GM18870 (cell line): ENCODE measurements around the gene SNX14.

Source experiments
- ATAC-seq: cut with Tn5 transposase; IDR thresholded peaks from one replicate; pipeline ENCODE4 v1.9.1; 2021; ENCODE audit warnings: moderate library complexity; ENCODE audit not compliant: unreplicated experiment

Gene SNX14

DNA sequence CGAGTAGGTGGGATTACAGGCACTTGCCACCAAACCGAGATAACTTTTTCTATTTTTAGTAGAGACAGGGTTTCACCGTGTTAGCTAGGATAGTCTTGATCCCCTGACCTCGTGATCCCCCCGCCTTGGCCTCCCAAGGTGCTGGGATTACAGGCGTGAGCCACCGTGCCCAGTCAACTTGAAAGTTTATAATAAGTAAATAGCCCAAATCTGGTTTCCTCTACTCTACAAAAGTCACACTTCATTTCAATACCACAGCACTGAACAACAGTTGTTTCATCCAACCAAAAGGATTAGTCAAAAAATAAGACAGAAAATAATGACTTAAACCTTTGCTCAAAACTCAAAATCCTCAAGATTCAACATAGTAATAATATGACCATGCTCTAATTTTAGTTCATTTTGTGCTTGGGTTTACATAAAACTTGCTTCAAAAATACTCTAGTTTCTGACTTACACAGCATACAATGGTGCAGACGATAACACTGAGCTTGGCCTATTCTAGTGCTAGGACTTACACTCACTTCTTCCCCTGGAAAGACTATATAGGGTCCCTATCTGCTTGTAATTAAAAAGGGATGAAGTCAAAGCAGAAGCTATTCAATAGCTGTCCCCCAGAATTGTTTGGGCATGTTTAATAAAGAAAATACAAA, 87.1 kb downstream of the SNX14 start:
- ATAC-seq = no peak

DNA sequence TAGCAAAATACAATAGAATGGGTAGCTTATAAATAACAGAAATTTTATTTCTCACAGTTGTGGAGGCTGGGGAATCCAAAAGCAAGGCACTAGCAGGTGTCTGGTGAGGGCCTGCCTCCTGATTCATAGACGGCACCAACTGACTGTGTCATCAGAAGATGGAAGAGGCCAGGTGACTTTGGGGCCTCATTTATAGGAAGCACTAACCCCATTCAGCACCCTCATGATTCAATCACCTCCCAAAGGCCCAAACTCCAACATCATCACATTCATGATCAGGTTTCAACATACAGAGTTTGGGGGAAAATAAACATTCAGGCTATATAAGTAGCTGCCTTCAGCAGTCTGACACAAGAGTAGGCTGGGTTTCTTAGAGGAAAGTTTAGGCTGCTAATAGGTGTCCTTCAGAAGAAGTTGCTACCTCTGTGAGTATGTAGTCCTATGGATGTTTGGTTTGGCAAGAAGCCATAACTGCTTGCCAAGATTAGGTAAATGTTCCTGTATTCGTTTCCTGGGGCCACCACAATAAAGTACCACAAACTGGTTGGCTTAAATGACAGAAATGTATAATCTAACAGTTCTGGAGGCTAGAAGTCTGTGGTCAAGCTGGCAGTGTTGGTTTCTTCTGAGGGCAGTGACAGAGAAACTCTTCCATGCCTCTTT, 94.9 kb downstream of the SNX14 start:
- no peak for ATAC-seq

DNA sequence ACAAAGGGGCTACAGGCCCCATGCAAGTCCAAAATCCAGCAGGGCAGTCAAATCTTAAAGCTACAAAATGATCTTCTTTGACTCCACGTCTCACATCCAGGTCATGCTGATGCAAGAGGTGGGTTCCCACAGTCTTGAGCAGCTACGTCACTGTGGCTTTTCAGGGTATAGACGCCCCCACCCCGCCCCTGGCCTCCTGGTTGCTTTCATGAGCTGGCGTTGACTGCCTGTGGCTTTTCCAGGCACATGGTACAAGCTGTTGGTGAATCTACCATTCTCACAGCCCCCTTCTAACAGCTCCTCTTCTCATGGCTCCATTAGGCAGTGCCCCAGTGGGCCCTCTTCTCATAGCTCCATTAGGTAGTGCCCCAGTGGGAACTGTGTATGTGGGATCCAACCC, 96.8 kb downstream of the SNX14 start:
- ATAC-seq = no peak

DNA sequence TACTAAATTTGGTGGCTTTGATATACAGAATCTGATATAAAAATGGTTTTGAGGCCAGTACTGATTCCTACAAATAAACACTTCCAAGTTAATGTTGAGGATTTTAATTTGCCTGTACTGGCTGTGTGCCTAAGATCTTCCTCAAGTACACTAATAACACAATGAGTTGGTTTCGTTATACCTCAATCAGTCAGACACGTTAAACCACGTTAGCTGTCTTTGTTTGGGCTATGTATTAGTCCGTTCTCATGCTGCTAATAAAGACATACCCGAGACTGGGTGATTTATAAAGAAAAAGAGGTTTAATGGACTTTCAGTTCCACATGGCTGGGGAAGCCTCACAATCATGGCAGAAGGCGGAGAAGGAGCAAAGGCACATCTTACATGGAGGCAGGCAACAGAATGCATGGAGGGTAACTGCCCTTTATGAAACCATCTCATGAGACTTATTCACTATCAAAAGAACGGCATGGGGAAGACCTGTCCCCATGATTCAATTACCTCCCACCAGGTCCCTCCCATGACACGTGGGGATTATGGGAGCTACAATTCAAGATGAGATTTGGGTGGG, 97.6 kb downstream of the SNX14 start:
- no peak for ATAC-seq

DNA sequence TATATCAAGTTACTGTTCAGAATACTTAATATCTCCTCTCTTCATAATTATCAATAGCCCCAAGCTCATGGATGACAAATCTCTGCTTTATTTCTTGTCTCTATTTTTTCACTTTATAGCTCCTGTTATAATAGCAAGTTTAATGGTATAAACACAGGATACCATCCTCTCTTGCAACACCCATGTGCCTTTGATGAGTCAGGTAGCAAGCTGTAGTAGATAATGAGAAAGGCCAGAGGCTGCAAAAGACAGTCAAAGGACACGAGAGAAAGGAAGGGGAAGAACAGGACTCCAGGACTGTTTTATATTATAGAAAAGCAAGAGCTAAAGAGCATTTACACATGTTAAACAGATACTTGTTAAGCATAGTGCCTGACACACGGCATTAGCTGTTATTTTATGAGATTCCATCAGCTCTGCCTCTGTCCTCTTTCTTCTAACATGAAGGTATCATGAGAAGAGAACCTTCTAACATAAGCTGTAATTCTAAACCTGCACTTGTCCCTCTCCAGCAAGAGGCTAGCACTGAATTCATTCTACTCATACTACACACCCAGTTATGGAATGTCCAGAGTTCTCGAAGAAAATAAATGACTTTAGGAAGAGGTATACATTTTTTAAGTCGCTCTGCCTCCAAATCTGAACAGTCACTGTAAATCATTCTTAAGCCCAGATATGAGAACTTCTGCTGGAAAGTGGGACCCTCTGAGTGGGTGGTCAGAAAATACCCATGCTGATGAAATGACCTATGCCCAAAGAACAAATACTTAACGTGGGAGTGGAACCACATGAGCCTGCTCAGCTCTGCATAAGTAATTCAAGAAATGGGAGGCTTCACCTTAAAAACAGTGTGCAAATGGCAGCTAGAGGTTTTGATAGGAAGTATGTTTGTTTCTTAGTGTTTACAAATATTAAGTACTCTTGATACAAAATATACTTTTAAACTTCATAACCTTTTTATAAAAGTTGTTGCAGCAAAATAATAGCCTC, 98.8 kb downstream of the SNX14 start:
- no peak for ATAC-seq

DNA sequence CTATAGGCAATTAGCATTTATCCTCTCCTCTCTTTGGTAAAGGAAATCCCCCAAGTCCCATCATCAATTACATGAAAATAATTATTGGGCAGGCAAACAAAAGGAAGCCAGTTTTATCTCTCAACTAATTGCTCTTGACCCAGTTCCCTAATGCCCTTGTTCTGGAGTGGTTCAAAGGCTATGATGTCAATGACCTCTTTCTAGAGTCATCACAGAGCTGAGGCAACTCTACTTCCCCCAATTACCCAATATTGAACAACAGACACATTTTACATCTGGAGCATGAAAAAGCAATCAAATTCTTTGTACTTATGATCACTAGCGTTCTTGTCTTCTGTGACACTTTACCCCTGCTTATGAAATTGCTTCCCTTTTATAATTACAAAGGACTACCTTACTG, 100.3 kb downstream of the SNX14 start:
- no peak for ATAC-seq

DNA sequence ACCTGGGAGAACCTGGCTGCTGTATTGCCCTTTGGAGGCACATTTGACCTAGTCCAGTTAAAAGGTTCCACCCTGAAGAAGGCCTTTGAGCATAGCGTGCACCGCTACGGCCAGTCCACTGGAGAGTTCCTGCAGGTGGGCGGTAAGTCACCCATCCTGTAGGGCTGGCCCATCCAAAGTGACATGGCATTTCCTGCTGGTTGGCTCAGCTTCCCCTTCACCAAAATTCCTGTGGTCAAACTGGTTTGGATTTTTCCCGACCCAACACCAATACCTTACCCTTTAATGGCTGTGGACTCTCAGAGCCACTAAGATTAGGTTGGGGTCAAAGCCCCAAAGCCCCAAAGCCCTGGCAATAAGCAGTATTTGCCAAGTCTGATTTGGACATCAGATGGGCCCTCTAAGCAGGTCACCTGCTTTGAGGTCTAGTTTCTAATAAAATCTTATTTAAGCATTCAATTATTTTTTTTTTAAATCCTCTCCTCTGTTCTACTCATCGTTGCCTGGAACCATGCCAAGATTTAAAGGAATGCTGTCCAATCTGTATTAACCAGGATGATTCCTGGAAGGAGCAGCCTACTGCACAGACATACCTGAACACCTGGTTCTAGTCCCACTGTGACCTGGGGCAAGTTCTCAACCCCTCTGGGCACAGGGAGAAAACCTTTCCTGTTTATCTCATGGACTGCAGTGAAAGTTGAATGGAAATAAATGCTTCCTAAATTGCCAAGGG, 103.0 kb downstream of the SNX14 start:
- ATAC-seq = no peak

DNA sequence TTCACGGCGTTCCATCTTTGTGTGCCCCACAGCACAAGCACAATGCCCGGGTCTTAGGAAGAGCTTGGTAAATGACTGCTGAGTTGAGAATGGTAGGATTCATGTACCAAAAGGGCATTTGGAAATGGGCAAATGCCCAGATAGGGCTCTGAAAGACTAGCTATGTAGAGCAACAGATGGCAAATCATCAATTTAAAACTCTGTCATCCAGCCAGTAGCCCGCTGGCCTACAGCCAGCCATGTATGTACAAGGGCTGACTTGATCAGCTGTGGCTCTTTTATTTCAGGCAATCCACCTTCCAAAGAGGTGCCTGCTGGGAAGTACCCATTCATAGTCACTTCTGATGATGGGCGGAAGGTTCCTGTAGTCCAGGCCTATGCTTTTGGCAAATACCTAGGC, 108.7 kb downstream of the SNX14 start:
- no peak for ATAC-seq

DNA sequence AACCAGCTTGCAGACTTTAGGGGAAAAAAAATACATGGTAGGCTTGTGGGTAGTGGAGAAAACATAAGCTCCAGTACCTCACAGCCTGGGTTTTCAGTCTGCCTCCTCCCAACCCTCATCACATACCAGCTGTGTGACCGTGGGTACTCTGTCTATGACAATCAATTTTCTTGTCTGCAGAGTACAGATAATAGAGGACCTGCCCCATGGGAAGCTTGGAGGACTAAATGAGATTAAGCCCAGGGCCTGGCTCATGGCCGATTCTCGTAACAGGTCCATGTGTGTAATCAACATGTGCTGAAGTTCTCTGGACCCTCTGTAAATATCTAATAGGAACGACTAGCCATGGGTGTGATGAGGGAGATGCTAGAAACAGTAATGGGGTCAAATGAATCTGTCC, 109.8 kb downstream of the SNX14 start:
- no peak for ATAC-seq

DNA sequence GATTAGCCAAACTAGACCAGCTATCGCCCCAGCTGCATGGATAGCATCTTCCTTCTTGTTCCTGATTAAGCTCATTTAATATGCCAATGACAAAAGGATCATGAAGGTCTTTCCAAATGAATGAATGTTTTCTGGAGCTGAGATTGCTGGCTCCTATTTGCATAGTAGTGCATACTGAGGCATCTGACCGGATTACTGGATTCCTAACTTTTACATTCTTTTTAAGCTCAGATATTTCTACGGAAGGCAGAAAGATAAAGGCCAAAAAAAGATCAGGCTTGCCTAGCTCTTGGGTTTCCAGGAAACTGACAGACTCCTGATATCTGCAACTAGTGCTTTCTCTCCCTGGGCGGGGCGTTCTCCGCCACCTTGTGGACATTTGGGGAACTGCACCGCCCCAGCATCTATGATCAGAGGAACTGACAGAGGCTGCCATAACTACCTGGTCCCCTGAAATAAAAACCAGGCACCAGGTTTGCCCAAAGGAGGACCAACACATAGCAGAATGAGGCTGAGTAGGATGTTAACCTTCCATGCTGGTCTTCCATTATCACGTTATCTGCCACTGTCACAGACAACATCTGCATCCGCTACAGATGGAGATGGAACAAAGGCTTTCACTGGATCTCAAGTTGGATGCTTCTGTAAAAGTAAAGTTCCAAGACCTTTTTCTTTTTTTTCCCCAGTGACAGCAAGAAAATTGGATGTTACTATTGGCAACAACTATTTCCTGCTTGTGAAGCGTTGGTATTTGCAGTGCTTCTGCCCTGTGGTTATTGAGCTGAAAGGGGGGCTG, 110.6 kb downstream of the SNX14 start:
- peak; percentile 81 for ATAC-seq

DNA sequence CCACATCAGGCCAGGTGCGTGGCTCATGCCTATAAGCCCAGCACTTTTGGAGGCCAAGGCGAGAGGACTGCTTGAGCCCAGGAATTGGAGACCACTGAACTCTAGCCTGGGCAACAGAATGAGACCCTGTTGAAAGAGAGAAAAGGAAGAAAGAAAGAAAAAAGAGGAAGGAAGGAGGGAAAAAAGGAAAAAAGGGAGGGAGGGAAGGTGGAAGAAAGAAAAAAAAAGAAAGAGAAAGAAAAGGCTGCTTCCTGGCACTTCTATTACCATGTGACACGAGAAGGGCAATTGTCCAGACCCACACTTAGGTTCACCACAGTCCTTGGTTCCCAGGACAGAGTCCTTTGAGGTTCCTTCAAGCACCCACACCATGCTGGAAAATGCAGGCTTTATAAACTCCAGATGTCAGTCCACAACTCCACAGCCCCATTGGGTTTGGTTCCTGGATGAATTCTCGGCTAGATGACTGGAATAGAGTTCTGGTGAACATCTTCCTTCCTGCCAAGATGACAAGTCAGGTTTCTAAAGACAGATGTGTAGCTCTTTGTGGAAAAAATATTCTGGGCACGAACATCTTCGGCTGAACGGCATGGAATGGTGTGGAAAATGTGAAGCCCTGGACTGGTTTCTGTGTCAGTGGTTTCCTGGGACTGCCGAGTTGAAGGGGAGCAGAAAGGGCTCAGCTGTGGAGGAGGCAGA, 111.3 kb downstream of the SNX14 start:
- no peak for ATAC-seq

DNA sequence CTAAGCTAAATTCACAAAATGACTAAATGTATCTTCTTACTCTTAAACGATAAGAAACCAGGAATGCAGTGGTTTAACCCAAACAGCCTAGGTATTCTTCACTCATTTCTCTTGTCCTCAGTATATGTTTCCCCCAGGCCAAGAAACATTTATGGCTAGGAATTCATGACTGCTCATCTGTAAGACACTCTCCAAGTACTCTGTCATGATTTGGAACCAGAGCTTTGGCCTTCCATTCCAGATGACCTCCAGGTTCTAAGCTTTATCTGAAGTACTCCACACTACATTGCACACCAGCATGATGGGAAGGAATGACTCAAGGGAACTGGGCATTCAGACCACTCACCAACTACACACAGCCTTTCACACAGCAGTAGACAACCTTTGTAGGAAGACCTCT, 114.5 kb downstream of the SNX14 start:
- no peak for ATAC-seq

DNA sequence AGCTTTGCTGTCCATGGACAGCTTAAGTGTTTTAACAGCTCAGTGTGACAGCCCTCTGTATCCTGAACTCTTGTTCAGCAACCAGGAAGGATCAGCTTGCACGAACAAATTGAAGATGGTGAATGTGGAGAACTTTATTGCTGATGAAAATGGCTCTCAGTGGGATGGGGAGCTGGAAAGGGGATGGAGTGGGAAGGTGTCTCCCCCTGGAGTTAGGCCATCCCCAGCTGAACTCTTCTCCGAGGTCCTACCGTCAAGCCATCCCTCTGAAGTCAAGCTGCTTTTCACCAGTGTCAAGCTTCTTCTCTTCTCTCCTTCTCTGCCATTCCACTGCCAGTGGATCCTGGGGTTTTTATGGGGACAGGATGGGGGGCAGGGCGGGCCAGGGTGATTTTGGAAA, 117.1 kb downstream of the SNX14 start:
- ATAC-seq = no peak

DNA sequence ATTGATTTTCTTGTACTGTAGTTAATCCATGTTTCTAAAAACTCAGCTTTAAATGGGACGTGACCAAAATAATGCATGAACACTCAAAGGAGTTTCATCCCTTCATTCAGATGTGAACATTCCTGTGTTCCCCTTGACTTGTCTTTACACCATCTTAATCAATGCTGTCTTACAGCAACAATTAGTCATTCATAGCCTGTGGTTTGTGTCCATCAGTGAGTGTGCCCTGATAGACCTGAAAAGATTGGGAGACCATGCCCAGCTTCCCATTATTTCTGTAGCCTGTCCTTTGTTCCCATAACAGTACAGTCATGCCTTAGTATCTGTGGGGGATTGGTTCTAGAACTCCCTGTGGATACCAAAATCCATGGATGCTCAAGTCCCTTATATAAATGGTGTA, 119.9 kb downstream of the SNX14 start:
- no peak for ATAC-seq

DNA sequence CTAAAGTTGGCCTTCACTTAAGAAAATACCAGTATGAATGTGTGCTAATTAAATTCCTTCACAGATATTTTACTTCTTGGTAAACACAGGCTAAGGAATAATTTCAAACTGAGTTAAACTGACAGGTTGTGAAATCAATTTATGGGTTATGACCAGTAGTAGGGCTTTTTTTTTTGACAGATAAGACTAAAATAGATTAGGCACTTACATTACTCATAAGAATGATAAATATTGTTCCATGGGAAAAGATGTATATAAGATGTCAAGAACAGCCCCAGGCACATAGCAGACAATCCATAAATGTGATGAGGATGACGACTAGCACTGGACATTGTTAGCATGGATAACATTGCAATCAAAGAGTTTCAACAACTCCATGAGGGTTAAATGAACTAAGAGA, 120.9 kb downstream of the SNX14 start:
- ATAC-seq = no peak

DNA sequence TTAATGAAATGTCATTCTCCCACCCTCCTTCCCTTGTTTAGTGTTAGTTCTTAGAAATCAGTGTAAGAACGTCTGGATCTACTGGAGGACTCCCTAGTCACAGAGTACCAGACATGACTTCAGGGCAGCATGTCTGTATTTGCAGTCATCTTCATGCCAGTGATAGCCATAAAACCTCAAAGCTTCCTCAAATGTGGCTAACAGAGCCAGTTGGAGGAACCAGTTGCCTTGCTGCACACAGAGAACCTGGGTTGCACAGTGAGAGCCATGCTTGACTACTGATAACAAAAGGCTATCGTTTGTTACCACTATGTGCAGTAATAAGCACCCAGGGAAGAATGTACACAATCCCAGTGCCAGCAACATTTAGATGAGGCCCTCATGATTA, 123.6 kb downstream of the SNX14 start:
- ATAC-seq = no peak

DNA sequence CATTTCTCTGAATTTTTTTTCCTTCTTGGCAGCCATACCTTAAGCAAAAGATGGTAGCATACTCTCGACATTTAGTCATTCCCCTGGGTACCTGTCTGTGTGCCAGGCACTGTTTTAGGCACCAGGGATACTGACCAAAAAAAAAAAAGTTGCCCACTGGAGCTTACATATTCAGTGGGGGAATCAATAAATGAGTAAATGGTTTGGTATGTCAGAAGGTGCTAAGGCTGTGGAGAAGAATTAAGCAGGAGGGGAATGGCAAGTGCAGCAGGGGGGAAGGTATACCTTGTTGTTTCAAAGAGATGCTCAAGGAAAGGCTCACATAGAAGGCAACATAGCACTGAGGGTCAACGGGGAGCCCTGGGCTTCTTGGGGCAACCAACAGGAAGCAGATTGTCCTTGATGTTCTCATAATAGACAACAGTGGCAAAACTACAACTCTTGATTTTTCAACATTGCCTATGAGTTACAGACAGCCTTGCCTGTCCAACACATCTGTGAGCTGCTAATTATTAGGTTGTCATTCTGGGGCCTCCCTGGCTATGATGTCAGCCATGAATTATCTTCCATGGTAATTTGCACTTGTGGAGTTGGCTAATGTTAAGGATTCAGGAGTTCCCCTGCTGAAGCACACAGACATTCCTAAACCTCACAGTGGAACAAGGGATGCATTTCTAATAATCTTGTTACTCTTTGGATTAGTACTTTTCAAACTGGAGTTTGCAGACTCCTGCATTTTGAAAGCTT, 124.2 kb downstream of the SNX14 start:
- no peak for ATAC-seq

DNA sequence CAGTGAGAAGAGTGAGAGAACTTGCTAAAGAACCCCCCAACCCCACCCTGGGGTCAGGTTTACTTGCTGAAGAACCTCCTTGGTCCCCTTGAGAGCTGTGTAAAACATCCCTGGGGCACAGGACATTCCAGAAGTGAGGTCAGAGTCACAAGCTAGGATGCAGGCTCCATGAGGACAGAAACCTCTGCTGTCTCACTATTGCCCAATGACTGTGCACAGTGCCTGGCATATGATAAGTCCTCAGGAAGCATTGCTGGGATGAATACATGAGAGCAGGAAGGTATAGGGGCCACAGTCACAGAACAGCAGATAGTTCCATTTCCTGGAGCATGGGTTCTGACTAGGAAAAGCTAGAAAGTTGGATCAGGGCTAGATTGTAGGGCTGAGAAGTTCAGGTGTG, 125.3 kb downstream of the SNX14 start:
- no peak for ATAC-seq

DNA sequence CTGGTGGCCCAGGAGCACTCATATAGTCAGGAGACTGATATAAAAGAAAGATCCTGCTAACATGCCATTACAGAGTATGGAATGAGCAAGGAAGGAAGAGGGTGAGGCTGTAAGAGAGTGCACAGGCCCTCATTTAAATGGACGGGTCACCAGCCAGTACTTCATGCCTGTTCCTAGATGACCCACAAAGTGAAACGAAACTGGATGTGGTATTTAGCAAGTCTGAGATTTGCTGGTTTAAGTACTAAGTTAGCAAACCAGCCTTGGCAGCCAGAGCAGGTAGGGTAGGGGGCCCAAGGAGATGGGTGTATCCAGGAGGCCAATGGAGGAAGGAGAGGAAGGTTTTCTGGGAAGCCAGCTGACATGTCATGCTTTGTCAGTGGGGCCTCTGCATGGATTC, 127.9 kb downstream of the SNX14 start:
- ATAC-seq = peak; percentile 35
